Right kidney (tissue), 1 donor: ENCODE measurements around the gene MBNL2.

ENCODE experiments used
- DNase-seq: peaks from one replicate; pipeline ENCODE4 v3.0.0-alpha.2; 2016

The MBNL2 gene

DNA sequence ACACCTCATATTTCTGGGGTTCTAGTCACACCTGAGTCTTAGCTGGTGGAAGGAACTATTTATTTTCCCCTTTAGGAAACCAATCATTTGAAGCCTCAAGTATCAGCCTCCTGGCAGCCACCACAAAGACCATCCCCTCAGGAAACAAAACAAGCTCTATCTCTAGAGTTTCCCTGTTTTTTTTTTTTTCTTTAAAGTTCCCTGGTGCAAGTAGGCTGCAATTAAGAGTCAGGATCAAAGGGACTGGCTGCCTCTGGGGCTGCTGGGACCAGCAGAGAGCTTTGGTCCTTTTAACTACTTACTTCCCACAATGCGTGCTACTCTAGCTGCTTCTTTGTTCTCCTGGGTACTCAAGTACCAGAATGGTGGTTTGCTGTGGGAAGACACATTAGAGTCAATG is 11.4 kb downstream of the MBNL2 start:
- DNase-seq = no peak

DNA sequence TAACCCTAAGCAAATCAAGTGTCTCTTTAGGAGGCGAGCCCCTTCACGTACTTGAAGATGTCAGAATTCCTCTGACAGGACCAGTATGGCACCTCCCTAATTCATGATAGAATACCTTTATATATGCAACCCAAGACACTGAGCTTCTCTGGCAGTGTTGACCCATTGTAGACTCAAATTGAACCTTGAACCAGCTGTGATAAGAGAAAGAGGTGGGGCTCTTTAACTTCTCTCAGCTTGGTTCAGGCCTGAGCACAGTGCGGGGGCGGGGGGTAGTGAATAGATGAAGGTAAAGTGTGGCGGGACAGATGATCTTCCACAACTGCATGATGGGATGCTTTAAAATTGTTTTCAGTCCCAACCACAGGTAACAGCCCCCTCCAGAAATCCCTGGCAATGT is 12.1 kb downstream of the MBNL2 start:
- no peak for DNase-seq

DNA sequence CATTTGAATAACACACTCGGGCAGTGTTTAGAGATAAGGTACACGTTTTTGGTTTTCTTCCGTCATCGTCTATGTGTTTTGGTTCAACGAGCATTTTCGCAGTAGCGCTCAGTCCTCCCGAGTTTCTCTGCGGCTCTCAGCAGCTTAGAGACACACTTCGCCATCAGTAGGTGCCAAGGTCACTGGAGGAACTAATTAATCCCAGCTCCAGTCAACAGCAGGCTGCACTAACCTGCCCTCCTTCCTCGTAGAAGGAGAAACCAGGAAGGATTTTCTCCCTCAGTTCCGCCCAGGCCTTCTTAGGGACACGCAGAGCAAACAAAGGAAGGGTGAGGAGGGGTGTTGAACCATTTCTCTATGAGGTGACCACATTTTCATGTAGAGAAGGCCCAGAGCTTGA is 12.6 kb downstream of the MBNL2 start:
- no peak for DNase-seq

DNA sequence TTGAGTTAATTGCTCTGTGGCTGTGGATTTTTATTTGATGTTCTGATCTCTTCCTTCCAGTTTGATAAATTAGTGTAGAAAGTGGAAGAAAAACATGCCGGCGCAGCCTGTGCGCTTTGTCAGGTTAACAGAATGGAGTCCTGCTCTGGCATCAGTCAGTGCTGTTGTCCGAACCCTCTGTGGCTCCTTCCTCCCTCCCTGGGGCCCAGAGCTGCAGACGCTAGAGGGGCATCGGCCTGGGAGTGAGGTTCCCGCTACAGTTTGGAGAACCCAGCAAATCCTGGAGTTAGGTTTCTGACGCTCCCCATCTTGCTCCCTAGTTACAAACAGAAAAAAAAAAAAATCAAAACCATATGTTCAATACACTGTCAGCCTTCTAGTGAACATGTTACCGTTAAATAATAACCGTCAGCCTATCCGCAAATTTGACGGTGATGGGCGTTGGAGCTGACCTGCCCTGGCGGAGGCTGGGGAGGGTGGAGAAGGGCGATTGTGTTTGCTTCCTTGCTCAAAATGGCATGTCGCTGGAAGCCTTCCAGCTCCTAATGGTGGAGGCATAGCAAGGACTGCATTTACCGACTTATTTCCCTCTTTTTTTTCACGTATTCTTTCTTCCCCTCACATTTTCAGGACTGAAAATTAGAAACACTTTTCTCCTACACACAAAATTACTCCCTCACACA is 13.6 kb downstream of the MBNL2 start:
- DNase-seq = no peak

DNA sequence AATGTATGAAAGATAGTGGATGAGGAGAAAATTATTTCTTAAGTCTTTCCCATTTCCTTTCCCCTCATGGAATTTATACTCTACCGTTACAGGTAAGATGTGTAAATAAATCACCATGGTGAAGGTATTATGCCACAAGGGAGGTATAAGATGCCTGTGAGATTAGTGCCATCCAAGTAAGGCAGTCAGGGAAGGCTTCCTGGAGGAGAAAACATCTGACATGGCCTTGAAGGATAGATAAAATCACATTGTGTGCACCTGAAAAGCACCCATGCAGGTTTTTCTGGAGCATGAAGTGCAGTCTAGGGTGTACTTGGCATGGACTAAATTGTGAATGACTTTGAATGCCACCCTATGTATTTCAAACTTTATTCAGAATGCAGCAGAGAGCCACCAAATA is 15.3 kb downstream of the MBNL2 start:
- DNase-seq = no peak

DNA sequence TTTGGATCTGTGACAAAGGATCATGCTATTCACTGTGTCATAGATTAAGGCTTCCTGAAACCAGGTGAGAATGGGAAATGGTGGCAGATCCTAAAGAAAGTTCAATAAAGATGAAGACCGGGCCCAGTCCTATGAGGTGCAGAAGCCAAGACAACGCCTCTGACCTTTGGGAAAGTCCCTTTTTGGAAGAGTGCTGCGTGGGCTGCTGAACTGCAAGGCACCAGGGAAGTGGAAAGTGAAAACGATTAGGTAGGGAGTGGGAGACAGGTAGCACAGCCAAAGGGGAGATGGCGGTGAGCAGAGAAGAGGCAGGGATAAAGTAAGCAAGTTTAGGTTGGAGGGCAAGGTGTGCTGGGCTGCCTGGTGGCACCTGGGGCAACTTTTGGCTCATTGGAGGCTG is 16.3 kb downstream of the MBNL2 start:
- DNase-seq = no peak

DNA sequence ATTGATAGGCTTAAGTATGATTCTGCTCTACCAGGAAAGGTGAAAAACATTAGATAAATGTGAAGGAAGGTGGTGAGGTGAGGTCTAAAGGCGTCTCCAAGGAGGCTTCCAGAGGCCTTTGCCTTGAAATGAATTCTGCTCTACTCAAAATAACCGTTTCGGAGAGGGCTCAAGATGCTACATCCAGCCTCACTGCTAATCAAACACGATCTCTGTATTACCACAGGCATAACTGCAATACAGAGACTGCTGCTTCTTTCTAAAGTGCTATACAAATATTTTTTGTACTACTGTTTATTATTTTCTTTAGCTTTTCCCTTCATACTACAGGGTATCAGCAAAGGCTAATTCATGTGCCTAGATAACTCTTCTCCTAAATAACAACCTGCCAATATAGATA is 16.8 kb downstream of the MBNL2 start:
- no peak for DNase-seq

DNA sequence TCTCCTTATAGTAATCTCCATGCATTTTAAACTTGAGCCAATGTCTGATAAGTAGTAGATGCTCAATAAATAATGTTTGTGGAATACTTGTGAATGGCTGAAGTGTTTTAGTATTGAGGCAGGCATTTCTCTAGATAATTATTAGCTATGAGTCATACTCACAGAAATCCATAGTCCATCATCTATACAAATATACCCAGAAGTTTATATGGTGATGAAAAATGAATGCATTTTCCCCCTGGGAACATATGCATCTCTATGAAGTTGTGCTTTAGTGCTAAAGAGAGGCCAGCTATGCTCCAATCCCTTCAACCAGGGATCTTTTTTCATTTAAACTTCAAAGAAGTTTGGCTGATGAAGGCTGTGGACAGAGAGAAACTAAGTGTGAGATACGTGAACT is 17.2 kb downstream of the MBNL2 start:
- DNase-seq = no peak

DNA sequence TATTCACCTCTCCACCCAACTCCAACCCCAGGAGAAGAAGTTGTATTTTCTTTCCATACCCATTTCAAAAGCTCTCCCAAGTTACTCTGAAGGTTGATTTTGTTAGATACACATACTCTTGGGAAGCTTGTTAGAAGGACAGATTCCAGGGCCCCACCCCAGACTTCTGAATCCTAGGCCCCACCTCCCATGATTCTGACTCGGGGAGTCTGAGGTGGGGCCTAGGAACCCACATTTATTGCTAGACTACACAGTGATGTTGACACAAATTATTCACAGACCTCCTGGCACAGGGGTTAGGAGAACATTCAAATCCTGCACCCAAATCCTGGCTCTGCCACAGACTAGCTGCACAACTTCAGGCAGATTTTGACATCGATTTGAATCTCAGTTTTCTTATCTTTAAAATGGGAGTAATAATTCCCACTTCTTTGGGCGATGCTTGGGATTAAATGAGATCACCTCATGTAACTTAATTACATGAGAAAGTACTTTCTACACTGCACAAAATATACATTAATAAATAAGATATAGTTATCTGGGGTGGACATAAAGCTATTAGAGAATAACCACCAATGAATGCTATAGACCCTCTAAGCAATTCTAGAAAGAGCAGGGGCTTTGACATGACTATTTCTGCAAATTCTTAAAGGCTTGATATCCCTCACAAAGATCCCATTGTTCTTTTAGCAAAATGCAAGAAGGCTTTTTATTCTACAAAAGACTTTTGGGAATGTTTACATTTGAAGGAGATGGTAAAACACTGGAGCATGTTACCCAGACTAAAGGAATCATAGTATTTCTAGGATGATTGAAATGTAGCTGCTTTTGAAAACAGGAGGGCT is 18.0 kb downstream of the MBNL2 start:
- DNase-seq = no peak

DNA sequence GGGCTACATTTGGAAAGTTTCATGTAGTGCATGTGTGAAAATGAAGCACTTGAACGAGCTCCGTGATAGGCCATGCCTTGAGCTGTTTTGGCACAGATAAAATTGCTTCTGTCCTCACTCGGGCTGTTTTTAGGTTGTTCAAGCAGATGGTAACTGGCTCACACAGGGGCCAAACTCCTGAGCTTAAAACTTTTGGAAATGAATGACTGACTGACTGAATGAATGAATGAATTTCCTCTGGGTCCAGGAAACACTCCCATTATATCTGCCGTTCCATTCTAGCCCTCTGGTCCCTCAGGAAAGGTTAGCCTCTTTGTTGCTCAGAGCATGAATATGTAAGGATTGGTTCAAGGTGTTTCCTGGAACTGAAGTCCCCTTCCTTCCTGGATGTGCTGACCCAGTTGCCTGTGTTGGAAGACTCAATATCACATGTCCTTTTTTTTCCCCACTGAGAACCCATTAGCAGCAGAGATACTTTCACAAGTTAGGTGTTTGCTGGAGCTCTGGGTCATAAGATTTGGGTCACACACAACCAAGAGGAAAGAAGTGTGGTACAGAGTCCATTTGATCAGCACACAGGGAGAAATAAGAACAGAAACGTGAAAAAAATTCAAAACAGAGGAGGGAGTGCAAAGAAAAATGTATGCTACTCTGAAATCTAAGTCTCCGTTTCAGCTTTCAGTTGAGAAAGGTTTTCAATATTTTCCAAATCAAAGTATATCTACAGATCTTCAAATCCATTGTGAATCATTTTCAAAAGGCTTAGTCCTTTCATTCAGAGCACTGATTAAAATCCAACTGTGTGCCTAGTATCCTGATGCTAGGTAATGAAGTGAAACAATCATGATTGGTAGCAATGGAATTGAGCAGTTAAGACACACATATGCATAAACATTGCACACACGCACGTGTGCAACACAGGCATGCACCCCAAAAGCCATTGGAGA is 18.9 kb downstream of the MBNL2 start:
- no peak for DNase-seq

DNA sequence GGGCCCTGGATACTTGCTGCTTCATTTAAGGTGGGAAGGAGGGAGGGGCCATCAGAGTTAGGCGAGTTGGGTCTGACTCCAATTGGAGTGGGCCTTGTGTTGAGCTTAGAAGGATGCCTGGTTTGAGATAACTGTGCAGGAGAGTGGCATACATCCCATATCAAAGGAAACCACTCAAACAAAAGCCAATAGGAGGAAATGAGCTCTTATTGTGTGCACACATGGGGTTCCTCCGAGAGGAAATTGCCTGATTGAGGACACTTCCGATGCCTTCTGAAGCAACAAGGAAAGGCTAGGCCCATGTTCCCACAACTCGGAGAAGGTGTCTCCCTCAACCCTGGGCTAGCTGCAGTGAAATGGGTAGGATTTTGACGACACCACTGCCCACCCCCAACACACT is 19.6 kb downstream of the MBNL2 start:
- DNase-seq = no peak

DNA sequence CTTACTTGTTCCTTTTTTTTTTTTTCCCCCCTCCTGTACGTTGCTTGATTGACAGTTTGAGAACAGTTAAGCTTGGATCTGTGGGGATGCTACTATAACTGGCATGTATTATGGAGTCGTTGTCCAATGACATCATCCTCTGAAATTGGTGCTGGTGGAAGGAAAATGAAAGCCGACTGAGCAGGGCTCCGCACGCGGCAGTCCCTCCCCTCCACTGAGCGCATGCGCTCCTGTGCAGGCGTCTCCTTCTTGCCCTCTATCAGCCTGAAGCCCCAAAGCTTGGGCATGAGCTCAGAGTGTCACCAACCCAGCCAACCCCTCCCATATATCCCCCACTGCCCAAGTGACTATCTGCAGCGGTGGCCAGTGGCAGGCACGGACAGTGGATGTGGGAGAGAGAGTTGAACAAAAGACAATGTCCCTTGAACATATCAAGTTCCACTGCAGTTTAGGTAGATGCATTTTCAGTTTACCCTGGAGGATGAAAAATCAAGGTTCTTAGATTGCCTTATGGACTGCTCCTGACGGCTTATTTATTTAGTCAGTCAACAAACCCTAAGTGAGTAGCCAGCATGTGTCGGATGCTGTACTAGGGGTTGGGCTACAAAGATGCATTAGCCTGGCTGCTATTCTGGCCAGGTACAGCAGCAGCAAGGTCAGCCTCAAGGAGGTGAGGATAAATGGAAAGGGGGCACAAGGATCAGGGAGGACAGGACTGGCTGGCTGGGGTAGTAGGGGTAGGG is 20.8 kb downstream of the MBNL2 start:
- DNase-seq = no peak

DNA sequence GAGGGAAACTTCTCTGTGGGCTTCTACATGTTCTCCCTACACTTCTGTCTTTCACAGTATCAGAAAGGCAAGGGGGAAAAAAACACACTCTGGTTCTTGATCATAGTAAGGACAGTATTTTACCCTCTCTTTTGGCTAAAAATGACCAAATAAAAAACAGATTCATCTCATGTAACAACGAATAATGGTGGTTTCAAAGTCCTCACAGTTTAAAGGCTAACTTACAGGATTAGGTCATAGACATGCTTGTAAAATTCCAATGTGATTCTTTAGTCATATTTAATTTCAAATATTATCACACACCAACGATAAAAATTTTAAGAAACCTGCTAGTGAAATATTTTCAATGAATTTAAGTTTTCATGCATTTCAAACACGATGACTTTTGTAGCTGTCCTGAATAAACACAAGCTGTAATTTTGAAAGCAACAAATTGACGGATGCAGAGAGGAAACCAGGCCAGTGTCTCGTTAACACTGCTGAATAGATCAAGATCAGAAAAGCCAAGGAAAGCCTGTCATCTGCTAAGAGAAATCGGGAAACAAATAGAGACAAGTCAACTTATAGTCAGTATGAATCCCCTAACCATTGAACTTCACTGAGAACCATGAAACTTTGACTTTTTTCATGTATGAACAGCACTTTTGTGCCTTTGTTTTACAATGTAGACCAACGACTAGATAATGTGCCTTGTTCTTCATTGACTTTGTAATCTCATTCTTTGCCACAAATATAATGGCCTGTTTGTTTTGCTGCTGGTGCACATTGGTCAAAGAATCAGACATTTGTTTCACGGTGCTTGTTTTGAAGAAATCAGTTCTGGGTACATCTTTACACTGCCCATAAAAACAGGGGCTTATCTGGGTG is 22.0 kb downstream of the MBNL2 start:
- DNase-seq = no peak

DNA sequence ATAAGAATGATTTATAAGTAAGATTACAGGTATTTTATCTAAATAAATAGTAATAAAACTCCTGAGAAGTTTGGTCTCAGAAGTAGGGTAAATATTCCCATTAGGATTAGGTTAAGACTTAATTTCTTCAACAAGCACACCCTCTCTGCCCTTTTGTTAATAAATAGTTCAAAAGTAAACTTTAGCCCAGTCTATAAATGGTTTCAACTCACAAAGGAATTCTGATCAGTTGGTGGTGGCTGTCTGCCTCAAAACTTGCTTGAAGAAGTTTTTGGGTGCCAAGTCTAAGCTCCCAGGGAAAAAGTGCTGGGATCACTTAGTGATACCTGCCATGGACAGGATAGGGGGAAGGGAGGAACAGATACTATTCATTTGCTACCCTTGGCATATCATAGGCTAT is 22.9 kb downstream of the MBNL2 start:
- no peak for DNase-seq

DNA sequence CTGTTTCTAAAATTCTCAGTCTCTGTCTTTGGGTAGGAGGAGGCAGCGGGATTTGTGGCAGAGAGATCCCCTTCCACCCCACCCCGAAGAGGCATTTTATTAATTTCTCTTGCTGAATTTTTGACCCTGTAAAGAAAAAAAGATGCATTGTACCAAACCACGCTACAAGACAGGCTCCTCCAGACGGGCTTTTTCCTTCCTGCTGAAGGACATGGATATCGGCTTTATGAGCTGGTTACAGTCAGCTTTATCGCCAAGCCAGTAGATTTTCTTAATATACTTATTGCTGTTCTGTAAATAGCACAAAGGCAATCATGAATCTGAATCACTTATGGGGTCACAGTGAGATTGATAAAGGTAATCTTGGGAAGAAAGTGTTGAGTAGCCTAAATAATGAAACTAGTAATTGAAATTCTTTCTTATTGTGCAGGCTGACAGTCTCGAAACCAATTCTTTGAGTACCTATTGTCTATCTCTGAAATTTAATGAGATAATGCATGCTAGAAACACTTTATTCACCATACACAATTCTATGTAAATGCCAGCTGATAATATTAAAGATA is 24.5 kb downstream of the MBNL2 start:
- no peak for DNase-seq

DNA sequence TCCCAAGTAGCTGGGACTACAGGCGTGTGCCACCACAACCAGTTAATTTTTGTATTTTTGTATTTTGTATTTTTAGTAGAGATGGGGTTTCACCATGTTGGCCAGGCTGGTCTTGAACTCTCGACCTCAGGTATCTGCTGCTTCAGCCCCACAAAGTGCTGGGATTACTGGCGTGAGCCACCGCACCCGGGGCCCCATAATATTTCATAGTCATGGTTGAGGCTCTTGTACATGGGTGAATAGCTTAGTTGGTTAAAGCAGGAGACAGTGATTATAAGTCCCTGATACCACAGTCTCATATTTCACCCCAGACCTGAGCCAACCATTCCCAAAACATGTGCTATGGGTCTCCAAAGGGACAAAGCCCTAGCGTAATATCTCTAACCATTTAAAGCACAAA is 26.1 kb downstream of the MBNL2 start:
- DNase-seq = no peak

DNA sequence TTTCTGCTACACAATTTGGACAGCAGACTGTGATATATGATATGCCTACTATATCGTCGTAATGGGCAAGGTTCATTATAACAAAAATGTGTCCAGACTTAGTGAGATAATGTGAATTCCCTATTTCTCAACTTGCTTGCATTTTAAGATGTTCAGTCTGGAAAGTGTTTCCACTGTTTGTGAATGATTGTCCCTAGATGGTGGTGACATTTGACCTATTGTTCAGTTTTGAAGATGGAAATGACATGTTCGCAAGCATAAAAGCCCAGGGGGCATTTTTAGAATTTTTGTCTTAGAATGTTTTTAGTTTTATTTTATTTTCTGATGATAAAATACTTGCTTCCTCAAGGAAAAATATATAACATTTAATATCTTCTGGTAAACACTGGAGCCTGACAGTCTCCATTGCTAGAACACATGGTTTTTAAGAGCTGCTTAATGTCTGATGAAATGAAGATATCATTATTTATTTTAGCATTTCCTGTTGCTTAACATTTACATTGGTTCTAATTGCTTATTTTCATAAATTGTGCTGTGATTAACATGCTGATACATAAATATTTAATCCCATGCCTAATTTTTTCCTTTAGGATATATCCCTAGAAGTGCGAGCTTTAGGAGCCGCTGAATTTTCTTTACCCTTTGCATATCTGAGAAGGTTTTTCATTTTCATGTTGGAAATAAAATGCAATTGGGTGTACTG is 27.1 kb downstream of the MBNL2 start:
- DNase-seq = no peak

DNA sequence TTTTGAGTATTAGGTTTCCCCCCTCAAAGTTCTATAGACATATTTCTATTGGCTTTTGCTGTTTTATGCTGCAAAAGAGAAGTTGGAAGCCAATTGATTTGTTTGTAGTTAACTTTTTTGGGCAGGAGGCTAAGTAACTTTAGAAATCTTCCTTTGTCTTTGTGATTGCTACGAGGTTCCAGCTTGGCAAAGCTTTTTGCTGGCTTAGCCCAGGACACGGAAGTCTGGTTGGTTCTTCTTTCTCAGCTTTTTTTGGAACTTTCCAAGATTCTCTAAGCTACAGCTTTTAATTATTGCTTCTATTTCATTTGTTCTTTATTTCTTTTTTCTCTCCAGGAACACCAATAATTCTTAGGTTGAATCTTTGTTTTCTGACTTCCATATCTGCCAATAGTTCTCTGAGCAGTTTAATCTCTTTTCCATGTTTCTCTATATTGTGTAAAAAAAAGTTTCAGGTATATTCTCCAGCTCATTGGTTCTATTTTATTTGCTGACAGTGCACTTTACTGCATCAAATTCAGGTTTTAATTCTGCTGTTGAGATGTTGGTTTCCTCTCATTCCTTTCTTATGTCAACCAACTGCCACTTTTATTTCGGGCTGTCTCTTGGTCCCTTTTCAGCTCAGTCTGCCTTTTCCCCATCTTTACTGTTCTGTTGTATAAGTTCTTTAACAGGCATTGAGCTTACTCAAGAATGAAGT is 27.8 kb downstream of the MBNL2 start:
- no peak for DNase-seq

DNA sequence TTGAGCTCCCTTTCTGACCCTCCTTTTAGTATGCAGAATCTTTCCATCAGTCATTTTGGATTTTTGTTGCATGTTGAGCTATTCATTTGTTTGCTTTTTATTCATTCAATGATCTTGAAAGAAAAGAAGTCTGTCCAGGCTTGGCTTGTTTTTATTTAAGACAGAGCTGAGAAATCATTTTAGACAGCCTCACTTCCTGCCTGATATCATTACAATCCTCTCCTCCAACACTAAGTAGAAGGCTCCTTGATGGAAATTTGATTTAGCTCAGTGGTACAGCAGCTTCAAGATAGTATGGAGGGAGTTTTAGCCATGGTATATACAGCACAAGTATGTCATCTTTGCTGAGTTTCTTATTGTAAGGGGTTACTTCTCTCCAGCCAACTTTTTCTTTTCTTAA is 28.4 kb downstream of the MBNL2 start:
- no peak for DNase-seq

DNA sequence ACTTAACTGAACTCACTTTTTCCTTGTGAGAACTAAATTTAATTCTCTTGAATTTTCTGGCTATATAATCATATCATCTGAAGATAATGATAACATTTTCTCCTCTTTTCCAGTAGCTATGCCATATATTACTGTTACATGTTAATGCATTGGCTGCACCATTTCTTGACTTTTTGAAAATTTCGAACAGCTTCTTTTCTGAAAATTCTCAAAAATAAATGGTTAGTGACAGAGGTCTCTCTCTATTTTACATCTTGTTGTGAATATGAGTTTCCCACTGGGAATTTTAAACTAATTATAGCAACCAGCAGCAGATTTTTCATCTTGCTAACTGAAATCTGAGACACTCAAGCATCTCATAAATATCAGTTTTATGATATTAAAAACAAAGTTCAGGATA is 30.6 kb downstream of the MBNL2 start:
- DNase-seq = no peak
